NCI-H1436 treated with DMSO at 0.1 percent for 48 hours (cell line): Measurements from ENCODE around the gene AP5M1.
A peak's percentile ranks its signal among the peaks of the same experiment; 100 is the strongest.
"Not testable (repeated sequence)": the region's sequence is repeated elsewhere in the genome, so short reads cannot be mapped to it uniquely, and the experiment has no call there.

Source experiments
- DNase-seq: peaks from one replicate; lab custom pipeline; 2025; lab: John Stamatoyannopoulos, UW

AP5M1 gene

GRCh38 chr14:57291692-57292647, 23.2 kb downstream of the AP5M1 start:
- DNase-seq: no peak

DNA sequence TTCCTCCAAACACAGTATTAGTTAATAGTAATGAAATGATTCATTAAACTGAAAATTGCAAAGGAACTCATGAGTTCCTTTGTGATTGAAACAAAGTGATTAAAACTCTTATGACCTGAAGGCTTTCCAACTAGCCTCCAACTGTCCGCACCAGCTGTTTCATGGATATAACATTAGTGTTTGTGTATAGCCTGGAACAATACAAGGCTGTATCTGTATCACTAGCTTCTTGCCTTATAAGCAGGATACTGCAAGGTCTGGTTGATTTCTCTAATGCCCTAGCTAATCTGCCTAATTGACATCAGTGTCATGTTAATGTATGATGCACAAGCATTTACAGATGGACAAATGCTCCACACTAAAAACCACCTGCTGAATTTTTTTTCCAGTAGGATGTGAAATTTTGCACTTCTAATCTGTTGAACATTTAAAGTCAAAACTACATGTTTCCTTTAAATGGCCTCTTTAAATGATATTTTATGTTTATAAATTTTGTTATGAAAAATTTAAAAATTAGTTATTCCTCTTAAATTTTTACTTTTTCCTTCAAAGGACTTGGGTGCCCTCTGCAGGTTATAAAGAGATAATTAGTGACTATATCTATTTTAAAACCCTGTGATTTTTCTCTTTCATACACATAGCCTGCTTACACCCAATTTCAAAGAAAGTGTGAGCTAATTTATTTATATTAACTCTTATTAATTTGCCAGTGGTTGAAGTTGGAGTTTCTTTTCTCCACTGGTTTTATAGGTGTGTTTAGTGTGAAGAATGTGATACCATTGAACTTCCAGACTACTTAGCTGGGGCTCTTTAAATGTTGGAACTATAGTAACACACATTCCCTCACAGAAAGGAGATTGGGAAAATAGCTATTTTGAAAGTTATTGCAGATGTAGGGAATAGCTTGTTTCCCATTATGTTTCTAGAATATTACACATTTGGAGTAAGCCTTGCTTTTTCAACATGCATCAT, 25.4 kb downstream of the AP5M1 start:
- no peak for DNase-seq

DNA sequence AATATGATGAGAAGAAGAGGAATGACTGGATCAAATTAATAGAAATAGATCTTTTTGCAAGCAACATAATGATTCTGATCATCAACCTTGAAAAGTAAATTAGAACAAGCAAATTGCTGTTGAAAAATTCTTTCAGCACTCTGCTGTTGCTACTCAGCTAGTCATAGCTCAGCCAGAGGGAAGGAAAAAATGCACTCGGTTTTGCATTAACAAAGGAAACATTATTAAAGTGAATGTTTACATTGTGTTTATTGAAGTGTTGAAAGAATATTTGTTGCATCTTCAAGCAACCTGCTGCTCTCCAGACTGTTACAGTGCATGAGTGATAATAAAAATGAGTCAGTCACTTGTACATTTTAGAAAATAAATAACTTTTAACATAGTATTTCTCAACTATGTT, 26.5 kb downstream of the AP5M1 start:
- no peak for DNase-seq

DNA sequence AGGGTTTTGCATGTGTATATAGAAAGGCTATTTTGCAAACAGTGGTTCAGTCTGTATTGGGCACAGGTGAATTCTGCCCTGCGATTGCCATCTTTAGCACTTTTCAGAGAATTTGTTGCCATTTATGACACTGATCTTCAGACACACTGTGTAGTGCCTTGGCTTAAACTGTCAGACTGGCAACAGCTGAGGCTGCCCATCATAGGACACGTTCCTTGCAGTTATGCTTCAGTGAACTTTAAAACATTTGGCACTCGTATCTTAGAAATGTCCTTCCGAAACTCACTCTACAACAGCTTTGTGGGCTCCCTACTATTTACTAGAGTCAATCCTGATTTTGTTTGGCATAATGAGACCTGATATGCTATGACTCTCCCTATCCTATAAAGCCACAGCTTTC, 29.1 kb downstream of the AP5M1 start:
- DNase-seq: no peak

GRCh38 chr14:57299511-57299910, 30.7 kb downstream of the AP5M1 start:
- DNase-seq: no peak

- no peak for DNase-seq
Measured at GRCh38 chr14:57302883-57303282, 34.1 kb downstream of the AP5M1 start.

DNA sequence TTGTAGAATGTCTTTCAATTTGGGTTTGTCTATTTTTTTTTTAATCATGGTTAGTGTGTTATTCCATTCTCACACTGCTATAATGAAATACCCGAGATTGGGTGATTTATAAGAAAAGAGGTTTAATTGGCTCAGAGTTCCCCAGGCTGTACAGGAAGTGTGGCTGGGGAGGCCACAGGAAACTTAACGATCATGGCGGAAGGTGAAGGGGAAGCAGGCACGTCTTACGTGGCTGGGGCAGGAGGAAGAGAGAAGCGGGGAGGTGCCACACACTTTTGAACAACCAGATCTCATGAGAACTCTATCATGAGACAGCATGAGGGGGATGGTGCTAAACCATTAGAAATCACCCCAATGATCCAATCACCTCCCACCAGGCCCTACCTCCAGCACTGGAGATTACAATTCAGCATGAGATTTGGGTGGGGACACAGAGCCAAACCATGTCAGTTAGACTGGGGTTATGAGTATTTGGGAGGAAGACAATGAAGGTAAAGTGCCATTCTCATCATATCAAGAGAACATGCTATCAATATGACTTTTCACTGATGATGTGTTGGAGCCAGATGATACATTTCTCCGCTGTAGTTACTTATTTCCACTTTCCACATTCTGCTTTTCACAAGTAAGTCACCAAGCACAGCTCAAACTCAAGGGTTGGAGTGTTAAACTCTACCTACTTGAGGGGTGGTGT, 45.8 kb downstream of the AP5M1 start:
- DNase-seq: no peak

GRCh38 chr14:57317248-57317833, 48.6 kb downstream of the AP5M1 start:
- DNase-seq: peak; percentile 31

- DNase-seq: no peak
Measured at GRCh38 chr14:57319636-57320192, 50.9 kb downstream of the AP5M1 start.

GRCh38 chr14:57323721-57324120, 55.0 kb downstream of the AP5M1 start:
- no peak for DNase-seq

- DNase-seq: no peak
Measured at GRCh38 chr14:57326253-57326652, 57.5 kb downstream of the AP5M1 start.

DNA sequence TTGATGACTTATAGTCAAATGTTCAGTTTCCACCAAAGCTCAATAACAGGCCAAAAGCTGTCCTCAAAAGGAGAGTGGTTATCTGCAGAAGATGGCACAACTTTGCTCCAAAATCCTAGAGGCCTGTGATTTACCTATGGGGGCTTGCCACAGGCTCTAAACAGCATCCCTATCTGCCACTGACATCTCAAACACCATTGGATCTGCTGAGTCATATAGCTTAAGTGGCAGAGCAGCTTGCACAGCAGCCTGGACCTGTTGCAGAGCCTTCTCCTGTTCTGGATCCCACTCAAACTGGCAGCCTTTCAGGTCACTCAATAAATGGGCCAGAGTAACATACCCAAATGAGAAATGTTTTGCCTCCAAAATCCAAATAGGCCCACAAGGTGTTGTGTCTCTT, 61.1 kb downstream of the AP5M1 start:
- DNase-seq: no peak

GRCh38 chr14:57332475-57332874, 63.7 kb downstream of the AP5M1 start:
- DNase-seq: not testable (repeated sequence)

DNA sequence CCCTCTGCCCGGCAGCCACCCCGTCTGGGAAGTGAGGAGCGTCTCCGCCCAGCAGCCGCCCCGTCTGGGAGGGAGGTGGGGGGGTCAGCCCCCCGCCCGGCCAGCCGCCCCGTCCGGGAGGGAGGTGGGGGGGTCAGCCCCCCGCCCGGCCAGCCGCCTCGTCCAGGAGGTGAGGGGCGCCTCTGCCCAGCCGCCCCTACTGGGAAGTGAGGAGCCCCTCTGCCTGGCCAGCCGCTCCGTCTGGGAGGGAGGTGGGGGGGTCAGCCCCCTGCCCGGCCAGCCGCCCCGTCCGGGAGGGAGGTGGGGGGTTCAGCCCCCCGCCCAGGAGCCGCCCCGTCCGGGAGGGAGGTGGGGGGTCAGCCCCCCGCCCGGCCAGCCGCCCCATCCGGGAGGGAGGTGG, 65.0 kb downstream of the AP5M1 start:
- not testable (repeated sequence) for DNase-seq

DNA sequence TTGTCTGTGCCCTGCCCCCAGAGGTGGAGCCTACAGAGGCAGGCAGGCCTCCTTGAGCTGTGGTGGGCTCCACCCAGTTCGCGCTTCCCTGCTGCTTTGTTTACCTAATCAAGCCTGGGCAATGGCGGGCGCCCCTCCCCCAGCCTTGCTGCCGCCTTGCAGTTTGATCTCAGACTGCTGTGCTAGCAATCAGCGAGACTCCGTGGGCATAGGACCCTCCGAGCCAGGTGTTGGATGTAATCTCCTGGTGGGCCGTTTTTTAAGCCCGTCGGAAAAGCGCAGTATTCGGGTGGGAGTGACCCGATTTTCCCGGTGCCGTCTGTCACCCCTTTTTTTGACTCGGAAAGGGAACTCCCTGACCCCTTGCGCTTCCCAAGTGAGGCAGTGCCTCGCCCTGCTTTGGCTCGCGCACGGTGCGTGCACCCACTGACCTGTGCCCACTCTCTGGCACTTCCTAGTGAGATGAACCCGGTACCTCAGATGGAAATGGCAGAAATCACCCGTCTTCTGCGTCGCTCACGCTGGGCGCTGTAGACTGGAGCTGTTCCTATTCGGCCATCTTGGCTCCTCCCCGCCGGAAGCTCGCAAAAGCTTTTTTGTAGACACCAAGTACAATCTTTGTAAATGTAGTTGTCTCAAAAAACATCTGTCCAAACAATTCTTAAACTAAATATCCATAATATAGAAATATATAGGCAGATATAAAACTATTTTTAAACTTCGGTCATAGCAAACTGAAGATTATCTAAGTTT, 75.0 kb downstream of the AP5M1 start:
- DNase-seq: not testable (repeated sequence)

GRCh38 chr14:57345106-57345505, 76.3 kb downstream of the AP5M1 start:
- no peak for DNase-seq

DNA sequence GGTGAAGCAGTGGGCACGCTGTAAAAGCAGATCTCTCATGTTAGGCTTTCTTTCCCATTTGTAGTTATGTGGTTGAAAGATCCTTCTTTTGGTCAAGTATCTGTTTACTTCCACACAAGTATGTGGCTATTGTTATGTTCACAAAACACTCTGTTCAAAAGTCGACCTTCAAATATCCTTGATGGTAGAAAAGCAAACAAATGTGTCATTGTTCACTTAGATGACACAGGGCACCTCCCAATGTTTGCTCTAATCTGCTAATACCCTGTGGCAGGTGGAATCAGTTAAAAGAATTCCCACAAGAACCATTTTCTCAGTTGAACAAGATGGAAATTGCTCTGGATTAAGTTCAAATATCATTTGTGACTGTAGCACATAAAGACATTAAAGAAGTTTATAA, 78.0 kb downstream of the AP5M1 start:
- DNase-seq: peak; percentile 5
